HepG2 (cell line): ENCODE data around the gene TBL3. TPM values are rescaled to one million over a fixed set of nuclear protein-coding genes. Genes with fewer than 3 reads are reported as not detected.
A peak's percentile ranks its signal among the peaks of the same experiment; 100 is the strongest.

Experiments used
- ELF3 ChIP-seq: IDR thresholded peaks from 2 replicates; pipeline ENCODE4 v1.6.1; 2016; ENCODE audit warnings: missing genetic modification reagents, missing compliant biosample characterization
- FOXJ3 ChIP-seq: sonication (generic); formaldehyde crosslinking; IDR thresholded peaks from 2 replicates; pipeline ENCODE4 v1.4.0; 2020; ENCODE audit warnings: missing genetic modification reagents, mild to moderate bottlenecking, borderline replicate concordance
- FOXO1 ChIP-seq: sonication (generic); formaldehyde crosslinking; IDR thresholded peaks from 2 replicates; pipeline ENCODE4 v1.4.0; 2020; ENCODE audit warnings: missing genetic modification reagents
- HMGXB3 ChIP-seq: sonication (generic); formaldehyde crosslinking; IDR thresholded peaks from 2 replicates; pipeline ENCODE4 v1.4.0; 2020; ENCODE audit warnings: missing genetic modification reagents, borderline replicate concordance
- MAFK ChIP-seq, 2 experiments: IDR thresholded peaks in 1 of 2; conservative IDR thresholded peaks in 1 of 2; 2 replicates each; pipeline ENCODE4 v1.6.1; 2011; ENCODE audit warnings: improper control_type of control experiment in 2 of 2, low read length in 2 of 2
- NCOA5 ChIP-seq: sonication (generic); formaldehyde crosslinking; IDR thresholded peaks from 2 replicates; pipeline ENCODE4 v1.4.0; 2020; ENCODE audit warnings: missing genetic modification reagents
- RFX5 ChIP-seq: IDR thresholded peaks from 2 replicates; pipeline ENCODE4 v1.6.1; 2011; ENCODE audit warnings: low read depth, low read length, improper control_type of control experiment
- SRY ChIP-seq: sonication (generic); formaldehyde crosslinking; IDR thresholded peaks from 2 replicates; pipeline ENCODE4 v1.8.0; 2022; ENCODE audit warnings: mild to moderate bottlenecking, missing genetic modification reagents
- ZMYM4 ChIP-seq: sonication (generic); formaldehyde crosslinking; IDR thresholded peaks from 2 replicates; pipeline ENCODE4 v1.8.1; 2023; ENCODE audit warnings: mild to moderate bottlenecking, missing genetic modification reagents
- ZNF280D ChIP-seq: sonication (generic); formaldehyde crosslinking; IDR thresholded peaks from 2 replicates; pipeline ENCODE4 v1.5.1; 2020; ENCODE audit warnings: mild to moderate bottlenecking, missing genetic modification reagents
- ZNF609 ChIP-seq: sonication (generic); formaldehyde crosslinking; IDR thresholded peaks from 2 replicates; pipeline ENCODE4 v1.4.0; 2020; ENCODE audit warnings: mild to moderate bottlenecking, missing genetic modification reagents, borderline replicate concordance
- polyA plus RNA-seq, 8 experiments: library from polyadenylated mRNA; depleted of rRNA in 3 of 8; stranded (reverse) in 7 of 8; unstranded in 1 of 8; fragments of >200 nt; fragmentation: Illumina TruSeq in 4 of 8; extraction: Trizol in 4 of 8; gene quantifications; 2 replicates each; pipeline versions ENCODE4 v1.2.1 to v1.2.3, GENCODE V29; 2011 to 2016; ENCODE audit warnings: low read depth in 4 of 8, missing spikeins in 1 of 8, mixed read lengths in 1 of 8; ENCODE audit not compliant: insufficient read depth in 1 of 8
- total RNA-seq, 5 experiments: library from RNA; depleted of rRNA; stranded (reverse); fragments of >200 nt; fragmentation: Illumina TruSeq; extraction: Trizol; gene quantifications; 2 replicates each; pipeline ENCODE4 v1.2.3, GENCODE V29; 2016; ENCODE audit warnings: low read depth in 1 of 5

TBL3 gene
- total and polyA plus RNA-seq, 2 of the 13 experiments (the other 11 are each of a cell fraction or from before 2014, with no cell fraction given): 16.8 to 38.0 TPM

DNA sequence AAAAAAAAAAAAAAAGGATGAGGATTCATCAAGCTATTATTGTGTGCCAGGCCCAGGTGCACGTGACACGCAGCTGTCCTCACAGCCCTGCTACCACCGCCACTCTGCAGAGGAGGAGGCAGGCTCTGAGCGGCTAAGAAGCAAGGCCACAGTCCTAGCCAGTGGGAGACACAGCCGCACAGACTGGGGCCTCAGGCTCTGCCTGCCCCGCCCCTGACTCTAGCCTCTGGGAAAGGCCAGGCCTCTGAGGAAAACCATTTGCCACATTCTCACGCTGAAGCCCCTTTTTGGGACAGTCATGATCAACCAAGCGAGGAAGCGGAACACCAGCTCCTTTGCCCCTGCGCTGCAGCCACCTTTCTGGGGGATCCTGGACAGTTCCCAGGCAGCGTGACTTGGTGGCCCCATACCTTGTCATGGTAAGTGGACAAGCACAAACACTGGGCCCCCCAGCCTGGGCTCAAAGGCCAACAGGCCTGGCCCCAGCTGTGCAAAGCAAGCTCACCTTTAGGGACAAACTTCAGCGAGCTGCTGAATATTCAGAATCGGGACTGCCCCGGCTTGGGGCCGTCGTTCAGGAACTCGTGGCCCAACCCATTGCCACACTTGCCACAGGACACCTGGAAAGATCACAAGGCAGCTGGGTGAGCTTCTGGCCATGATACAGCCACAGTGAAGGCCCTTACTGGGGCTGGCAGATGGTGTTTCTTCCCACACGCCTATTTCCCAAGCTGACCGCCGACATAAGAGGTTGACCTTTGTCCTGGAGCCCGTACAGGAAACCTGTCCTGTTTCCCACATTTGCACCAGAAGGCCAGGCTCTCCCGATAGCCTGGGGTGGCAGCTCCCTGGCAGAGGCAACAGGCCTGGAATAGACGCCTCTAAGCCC, 31.3 kb upstream of the TBL3 start (continued):
- TF ChIP-seq SRY (CRISPR knock-in tag) (peak; percentile 36; the same call in 1 of the 2 replicates), RFX5 (no peak), ZNF280D (CRISPR knock-in tag) (peak; percentile 91), HMGXB3 (CRISPR knock-in tag) (0 out of 2 replicates have a peak, but pooled peaks have one; percentile 13), FOXO1 (peak; percentile 65), ELF3 (CRISPR knock-in tag) (no peak), FOXJ3 (peak; percentile 77; the same call in 1 of the 2 replicates), MAFK (conservative IDR thresholded peaks at IDR 0.05 in 1 of 2, IDR thresholded peaks at IDR 0.05 in 1 of 2; ENCODE audit: low read length in 2 of 2) (no peak), ZMYM4 (CRISPR knock-in tag) (peak; percentile 70), ZNF609 (peak; percentile 88), NCOA5 (CRISPR knock-in tag) (no peak)
